ENCODE data around the gene TTC13. TPM values are rescaled to one million over a fixed set of nuclear protein-coding genes. Genes with fewer than 3 reads are reported as not detected.

The TTC13 gene
- 25.6 TPM for total RNA-seq (2013)
- polyA plus RNA-seq (10 to 100 TPM in 2 of 3 donors, 1 to 10 TPM in 1; 9.2 to 24.4 (median 10.8) TPM), polyA minus RNA-seq (9.7 and 10.9 TPM in 2 replicates), total RNA-seq (4.7 to 39.8 (median 28.7) reads per million in 11 experiments)

- peak within 1 kb of the TSS; percentile 41 to 80 for H3K27ac ChIP-seq (ENCODE audit: low read depth in 1 of 2, low read length in 2 of 2)
- Mint-ChIP-seq H3K36me3 (peaks cover 18 to 19% of the 10 kb centered on the region in 2 donors), H3K27me3 (ENCODE audit: low read depth in 3 of 3) (peaks cover 0 to 2% (median 0%) of the 10 kb centered on the region in 3 donors), H3K4me1 (peaks cover 22% of the 10 kb centered on the region), H3K27ac (peak within 1 kb of the TSS; percentile 89 to 96 (median 95)), H3K4me3 (peak within 1 kb of the TSS; percentile 90 to 98), H3K9me3 (no peaks in the 10 kb centered on the region)
- peak within 1 kb of the TSS; percentile 60 to 81 (median 66) for H3K4me3 ChIP-seq (replicated peaks in 1 of 3; ENCODE audit: low read depth in 2 of 3, low read length in 3 of 3)
- DNase-seq = peak; percentile 96 to 99 (median 99)
- H4K20me1 ChIP-seq (ENCODE audit: insufficient read depth, low read length) = peaks cover 12% of the 10 kb centered on the region
- under 1% methylated on average over 76 of the region's 79 CpGs for WGBS (ENCODE audit: insufficient coverage)
- peaks cover 0 to 25% of the 10 kb centered on the region in 2 donors for H3K36me3 ChIP-seq (replicated peaks in 1 of 2; ENCODE audit: control insufficient read depth in 1 of 2, insufficient read depth in 2 of 2, low read length in 2 of 2)
- H3K4me1 ChIP-seq (ENCODE audit: control insufficient read depth in 1 of 2, insufficient read depth in 2 of 2, low read length in 2 of 2) = peaks cover 31 to 36% of the 10 kb centered on the region in 2 donors
- peak within 1 kb of the TSS; percentile 92 for H3K4me2 ChIP-seq (replicated peaks; ENCODE audit: extremely low read depth, low read length, poor library complexity, severe bottlenecking)
- no peaks in the 10 kb centered on the region for H3K9me3 ChIP-seq (replicated peaks in 1 of 2; ENCODE audit: control insufficient read depth in 1 of 2, insufficient read depth in 1 of 2, low read length in 2 of 2)
- peaks cover 56% of the 10 kb centered on the region for H3K79me2 ChIP-seq (ENCODE audit: insufficient read depth, low read length)
- H2AFZ ChIP-seq (ENCODE audit: insufficient read depth, low read depth, low read length, poor library complexity, severe bottlenecking) = peak within 1 kb of the TSS; percentile 87
- intact Hi-C loops (cut with micrococcal nuclease) = loop anchor here (5.0 to 10.0 kb wide), 4 partner anchors 61 to 359 kb away; partner anchors contain the start of genes C1orf198 (in 1 of the 2), EXOC8 (in 1 of the 2), FAM89A (in 1 of the 2) and SPRTN (in 1 of the 2)
- peak; percentile 60 for TF ChIP-seq CTCF (IDR thresholded peaks at IDR 0.05)
- peak within 1 kb of the TSS; percentile 70 for H3K9ac ChIP-seq (ENCODE audit: insufficient read depth, low read length, poor library complexity, severe bottlenecking)
- H3K27me3 ChIP-seq (ENCODE audit: control insufficient read depth in 2 of 2, insufficient read depth in 2 of 2, low read length in 2 of 2) = no peaks in the 10 kb centered on the region
Observed at GRCh38 chr1:230978491-230979388, at the start of gene TTC13, which contains the start of gene ARV1. TSS of gene TTC13 (minus strand) at chr1:230978861. CDS start at chr1:230978830, 31 bp downstream. TSS of gene ARV1 (plus strand) at chr1:230979094. CDS start at chr1:230979106, 12 bp downstream.

GRCh38 chr1:231027971-231028370, 49.3 kb upstream of the TTC13 start:
- Mint-ChIP-seq H3K9me3 (peaks cover 0 to 2% (median 0%) of the 10 kb centered on the region in 7 donors), H3K27me3 (ENCODE audit: low read depth in 3 of 3) (peaks cover 2 to 12% (median 2%) of the 10 kb centered on the region in 3 donors), H3K4me3 (peak overlapping the region; percentile 77 to 91), H3K27ac (no peak overlapping the region), H3K4me1 (peaks cover 20% of the 10 kb centered on the region), H3K36me3 (peaks cover 6 to 9% of the 10 kb centered on the region in 2 donors)
- 98% methylated on average over 5 of the region's 10 CpGs for WGBS (ENCODE audit: insufficient coverage)
- DNase-seq = no peak
- Histone ChIP-seq H3K4me1 (ENCODE audit: control insufficient read depth in 1 of 2, insufficient read depth in 2 of 2, low read length in 2 of 2) (peaks cover 14 to 16% of the 10 kb centered on the region in 2 donors), H3K4me2 (replicated peaks; ENCODE audit: extremely low read depth, low read length, poor library complexity, severe bottlenecking) (peak overlapping the region; percentile 41), H3K27ac (ENCODE audit: low read depth in 1 of 2, low read length in 2 of 2) (no peak overlapping the region), H3K36me3 (replicated peaks in 1 of 2; ENCODE audit: control insufficient read depth in 1 of 2, insufficient read depth in 2 of 2, low read length in 2 of 2) (no peaks in the 10 kb centered on the region), H4K20me1 (ENCODE audit: insufficient read depth, low read length) (no peaks in the 10 kb centered on the region), H3K4me3 (replicated peaks in 1 of 3; ENCODE audit: low read depth in 2 of 3, low read length in 3 of 3) (no peak overlapping the region), H3K9me3 (replicated peaks in 1 of 2; ENCODE audit: control insufficient read depth in 1 of 2, insufficient read depth in 1 of 2, low read length in 2 of 2) (no peaks in the 10 kb centered on the region), H2AFZ (ENCODE audit: insufficient read depth, low read depth, low read length, poor library complexity, severe bottlenecking) (peak overlapping the region; percentile 64), H3K27me3 (ENCODE audit: control insufficient read depth in 2 of 2, insufficient read depth in 2 of 2, low read length in 2 of 2) (no peaks in the 10 kb centered on the region), H3K9ac (ENCODE audit: insufficient read depth, low read length, poor library complexity, severe bottlenecking) (no peak overlapping the region), H3K79me2 (ENCODE audit: insufficient read depth, low read length) (no peaks in the 10 kb centered on the region)
- intact Hi-C loops (cut with micrococcal nuclease) = no loop called here
- no peak for TF ChIP-seq CTCF (IDR thresholded peaks at IDR 0.05)

All from CD14-positive monocyte (primary cell).